NB4 (cell line): Measurements from ENCODE around the gene TMEM174.

Source experiments
- MYC ChIP-seq: IDR thresholded peaks from 2 replicates; pipeline ENCODE4 v1.6.1; 2011; ENCODE audit warnings: low read depth, low read length
- POLR2A ChIP-seq: IDR thresholded peaks from 2 replicates; pipeline ENCODE4 v1.6.1; 2011; ENCODE audit warnings: mild to moderate bottlenecking; ENCODE audit not compliant: insufficient read length; ENCODE audit errors: extremely low read depth
- TF ChIP-seq, protein P1 (sequence below): IDR thresholded peaks from one replicate; pipeline ENCODE4 v1.5.1; 2012; ENCODE audit warnings: low read depth, low read length
- TF ChIP-seq, protein P2 (sequence below): IDR thresholded peaks from 2 replicates; pipeline ENCODE4 v1.6.1; 2011; ENCODE audit warnings: low read depth, low read length

- TF ChIP-seq POLR2A (no peak), MYC (no peak)
- TF ChIP-seq, protein P1, sequence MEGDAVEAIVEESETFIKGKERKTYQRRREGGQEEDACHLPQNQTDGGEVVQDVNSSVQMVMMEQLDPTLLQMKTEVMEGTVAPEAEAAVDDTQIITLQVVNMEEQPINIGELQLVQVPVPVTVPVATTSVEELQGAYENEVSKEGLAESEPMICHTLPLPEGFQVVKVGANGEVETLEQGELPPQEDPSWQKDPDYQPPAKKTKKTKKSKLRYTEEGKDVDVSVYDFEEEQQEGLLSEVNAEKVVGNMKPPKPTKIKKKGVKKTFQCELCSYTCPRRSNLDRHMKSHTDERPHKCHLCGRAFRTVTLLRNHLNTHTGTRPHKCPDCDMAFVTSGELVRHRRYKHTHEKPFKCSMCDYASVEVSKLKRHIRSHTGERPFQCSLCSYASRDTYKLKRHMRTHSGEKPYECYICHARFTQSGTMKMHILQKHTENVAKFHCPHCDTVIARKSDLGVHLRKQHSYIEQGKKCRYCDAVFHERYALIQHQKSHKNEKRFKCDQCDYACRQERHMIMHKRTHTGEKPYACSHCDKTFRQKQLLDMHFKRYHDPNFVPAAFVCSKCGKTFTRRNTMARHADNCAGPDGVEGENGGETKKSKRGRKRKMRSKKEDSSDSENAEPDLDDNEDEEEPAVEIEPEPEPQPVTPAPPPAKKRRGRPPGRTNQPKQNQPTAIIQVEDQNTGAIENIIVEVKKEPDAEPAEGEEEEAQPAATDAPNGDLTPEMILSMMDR, result no peak
- TF ChIP-seq, protein P2, sequence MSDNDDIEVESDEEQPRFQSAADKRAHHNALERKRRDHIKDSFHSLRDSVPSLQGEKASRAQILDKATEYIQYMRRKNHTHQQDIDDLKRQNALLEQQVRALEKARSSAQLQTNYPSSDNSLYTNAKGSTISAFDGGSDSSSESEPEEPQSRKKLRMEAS, result no peak
Observed at GRCh38 chr5:73126381-73126780, 46.6 kb upstream of the TMEM174 start.
